Stimulated activated CD4-positive, alpha-beta T cell treated with anti-CD3 and anti-CD28 coated beads, Interleukin-15, amount 100 ng/mL, for 48 hours (primary cell): ENCODE measurements around the gene RAD23B.
A peak's percentile ranks its signal among the peaks of the same experiment; 100 is the strongest.
"Not testable (repeated sequence)": the region's sequence is repeated elsewhere in the genome, so short reads cannot be mapped to it uniquely, and the experiment has no call there.

Source experiments
- DNase-seq, 2 donors: peaks; one replicate each; pipeline ENCODE4 v3.0.0-alpha.2; 2020; ENCODE audit warnings: low read depth in 2 of 2

The RAD23B gene

GRCh38 chr9:107282759-107283622, at the start of gene RAD23B:
Gene RAD23B, plus strand, starts transcription at chr9:107283279. Its CDS starts 351 bp downstream, at chr9:107283630.
- DNase-seq = peak; percentile 98

DNA sequence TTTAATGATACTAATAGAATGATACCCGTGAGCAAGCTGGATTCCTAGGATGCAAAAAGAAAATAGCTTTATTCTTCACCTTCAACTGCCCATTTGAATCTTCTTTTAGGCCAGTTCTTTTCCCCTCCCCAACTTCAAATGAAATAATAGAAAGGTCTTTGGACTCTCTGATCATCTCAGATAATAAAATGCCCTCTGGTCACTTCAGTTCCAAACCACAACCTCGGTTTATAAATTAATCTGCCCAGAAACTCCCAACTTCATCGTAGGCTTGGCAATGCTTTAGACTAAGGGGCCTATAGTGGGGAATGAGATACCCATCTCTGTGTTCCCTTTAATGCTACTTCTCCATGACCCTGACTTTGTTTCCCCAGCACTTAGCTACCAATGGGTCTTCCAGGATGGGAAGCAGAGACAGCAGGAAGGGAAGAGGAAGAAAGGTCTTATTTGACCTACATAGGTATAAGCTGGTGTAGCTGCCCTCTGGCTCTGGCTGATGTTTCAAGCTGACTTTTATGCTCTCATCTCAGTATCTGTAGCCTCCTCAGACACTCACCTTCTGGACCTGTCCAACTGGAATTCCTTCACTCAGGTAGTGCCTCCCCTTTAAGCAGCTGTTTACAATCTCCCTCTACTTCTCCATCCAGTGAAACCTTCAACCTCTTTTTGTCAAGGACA, 47.2 kb upstream of the RAD23B start:
- no peak for DNase-seq

DNA sequence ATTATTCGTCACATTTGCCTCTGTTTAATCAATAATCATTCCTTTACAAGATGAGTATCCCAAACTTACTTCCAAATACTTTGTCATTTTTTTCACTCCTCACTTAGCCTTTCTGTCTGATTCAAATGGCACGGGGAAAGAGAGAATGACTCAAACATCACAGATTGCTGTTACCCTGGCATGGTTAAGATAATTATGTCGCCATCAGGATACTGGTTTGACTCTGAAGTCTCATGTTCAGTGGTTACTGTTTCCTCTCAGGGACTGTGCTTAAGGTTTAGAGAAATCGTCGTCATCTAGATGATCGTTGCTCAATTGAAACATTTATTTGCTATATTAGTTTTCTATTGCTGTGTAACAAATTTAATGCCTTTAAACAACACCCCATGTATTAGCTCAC, 45.2 kb upstream of the RAD23B start:
- no peak for DNase-seq

DNA sequence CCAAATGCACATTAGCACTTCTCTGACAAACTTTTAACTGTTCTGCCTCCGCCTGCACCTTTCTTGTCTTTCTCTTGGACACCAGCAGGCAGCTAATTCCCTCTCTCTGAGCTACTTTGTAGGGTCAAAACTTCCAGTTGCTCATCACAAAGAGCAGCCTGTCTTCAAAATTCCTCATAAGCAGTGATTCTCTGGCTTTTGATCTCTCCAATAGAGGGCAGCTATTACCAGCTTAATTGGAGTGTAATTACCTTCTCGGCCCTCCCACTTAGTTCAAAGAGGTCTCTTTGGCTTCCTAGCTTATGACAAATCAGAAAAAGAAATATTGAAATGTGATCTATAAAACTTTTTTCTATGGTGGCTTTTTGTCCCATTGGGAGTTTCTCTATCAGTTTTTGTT, 43.6 kb upstream of the RAD23B start:
- DNase-seq = no peak

DNA sequence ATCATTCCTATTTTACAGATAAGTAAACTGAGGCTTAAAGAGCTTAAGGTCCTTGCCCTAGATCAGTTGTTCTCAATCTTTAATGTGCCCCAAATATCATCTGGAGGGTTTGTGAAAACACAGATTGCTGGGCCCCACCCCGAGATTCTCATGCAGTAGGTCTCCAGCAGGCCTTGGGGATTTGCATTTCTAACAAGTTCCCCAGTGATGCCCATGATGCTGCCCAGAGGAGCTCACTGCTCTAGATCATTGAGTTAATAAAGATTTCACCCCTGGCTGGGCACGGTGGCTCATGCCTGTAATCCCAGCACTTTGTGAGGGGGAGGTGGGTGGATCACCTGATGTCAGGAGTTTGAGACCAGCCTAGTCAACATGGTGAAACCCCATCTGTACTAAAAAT, 42.8 kb upstream of the RAD23B start:
- DNase-seq = no peak

DNA sequence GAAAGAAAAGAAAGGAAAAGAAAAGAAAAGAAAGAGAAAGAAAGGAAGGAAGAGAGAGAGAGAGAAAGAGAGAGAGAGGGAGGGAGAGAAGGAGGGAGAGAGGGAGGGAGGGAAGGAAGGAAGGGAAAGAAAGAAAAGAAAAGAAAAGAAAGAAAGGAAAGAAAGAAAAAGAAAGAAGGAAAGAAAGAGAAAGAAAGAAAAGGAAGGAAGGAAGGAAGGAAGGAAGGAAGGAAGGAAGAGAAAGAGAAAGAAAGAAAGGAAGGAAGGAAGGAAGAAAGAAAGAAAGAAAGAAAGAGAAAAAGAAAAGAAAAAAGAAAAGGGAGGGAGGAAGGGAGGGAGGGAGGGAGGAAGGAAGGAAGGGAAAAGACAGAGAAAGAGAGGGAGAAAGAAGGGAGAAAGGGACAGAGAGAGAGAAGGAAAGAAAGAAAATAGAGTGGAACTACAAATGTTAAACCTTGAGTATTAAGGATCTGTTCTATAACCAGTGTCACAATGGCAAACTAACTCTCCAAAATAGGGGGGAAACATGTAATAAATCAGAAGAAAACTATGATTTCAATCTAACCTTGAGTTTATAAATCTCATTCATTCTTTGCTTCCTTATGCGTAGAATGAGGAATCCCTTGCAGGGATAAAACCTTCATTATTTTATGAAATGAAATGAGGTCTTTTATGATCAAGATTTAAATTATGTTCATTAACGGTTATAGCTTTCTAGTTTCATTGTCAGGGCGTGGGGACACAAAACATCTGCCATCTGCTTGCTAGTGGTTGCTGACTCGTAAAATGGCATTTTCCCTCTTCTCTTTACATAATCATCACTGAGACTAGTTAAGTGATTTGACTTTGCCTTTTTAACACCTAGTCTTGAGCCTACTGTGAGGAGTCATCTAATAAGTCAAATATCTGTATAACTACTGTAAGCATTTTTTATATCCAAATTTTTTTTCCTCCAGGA, 40.7 kb upstream of the RAD23B start:
- DNase-seq = no peak

- DNase-seq = peak; percentile 11 to 33
These were observed 39.3 kb upstream of the RAD23B start for GRCh38 chr9:107243742-107244141.

- DNase-seq = no peak
These were observed 36.5 kb upstream of the RAD23B start for GRCh38 chr9:107246259-107247254.

DNA sequence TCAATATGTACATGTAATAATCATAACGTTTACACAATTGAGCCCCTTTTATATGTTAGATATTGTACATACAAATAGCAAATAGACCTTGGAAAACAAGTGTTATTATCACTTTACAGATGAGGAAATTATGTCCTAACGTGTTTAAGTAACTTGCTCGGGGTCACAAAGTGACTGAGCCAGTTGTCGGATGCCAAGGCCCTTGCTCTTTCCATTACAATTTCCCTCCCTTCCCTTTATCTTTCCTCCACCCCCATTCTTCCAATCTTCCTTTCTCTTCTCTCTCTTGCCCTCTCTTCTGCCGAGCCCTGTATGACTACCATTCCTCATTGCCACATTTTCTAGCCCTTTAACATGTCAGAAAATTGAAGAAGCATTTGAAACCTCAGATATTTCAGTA, 34.4 kb upstream of the RAD23B start:
- DNase-seq = no peak

DNA sequence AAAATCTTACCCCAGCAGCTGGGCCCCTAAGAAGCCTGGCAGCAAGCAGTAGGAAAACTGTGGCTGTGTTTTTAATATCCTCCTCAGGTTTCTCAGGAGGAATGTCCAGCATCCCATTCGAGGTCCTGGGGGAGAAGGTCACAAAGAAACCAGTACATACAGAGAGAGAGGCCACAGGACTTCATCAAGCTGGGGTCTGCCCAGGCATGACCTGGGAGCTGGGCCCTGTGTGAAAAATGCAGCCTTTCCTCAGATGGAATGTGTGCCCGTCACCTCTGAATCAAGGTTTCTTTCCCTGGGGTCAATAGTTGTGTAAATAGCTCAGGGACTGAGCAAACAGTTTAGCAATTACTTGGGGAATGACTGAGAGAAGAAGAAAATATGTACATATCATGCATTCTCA, 33.9 kb upstream of the RAD23B start:
- no peak for DNase-seq

GRCh38 chr9:107249665-107250285, 33.3 kb upstream of the RAD23B start:
- no peak for DNase-seq

DNA sequence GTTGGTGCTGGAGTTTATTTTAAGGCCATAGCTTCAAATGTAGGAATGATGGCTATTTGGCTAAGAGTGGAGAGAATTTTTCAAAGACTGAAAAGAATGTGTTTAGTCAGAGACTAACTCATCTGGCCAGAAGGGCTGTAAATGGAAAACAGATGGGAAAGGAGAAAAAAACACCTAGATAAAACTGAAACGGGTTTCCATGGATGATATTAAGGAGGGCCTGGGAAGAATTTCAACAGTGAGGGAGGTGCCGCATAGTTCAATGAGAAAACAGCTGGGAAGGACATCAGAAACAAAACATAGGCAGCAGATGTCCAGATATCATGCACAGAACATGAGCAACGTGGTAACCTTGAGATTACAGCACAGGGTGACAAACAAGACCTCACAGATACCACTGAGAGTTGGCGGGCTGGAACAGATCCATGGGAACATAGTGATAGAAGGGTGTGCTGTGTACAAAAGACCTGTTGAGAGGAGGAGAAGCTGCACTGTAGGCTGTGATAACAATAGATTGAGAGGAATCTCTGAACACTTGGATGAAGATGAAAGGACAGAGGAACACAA, 31.2 kb upstream of the RAD23B start:
- no peak for DNase-seq

DNA sequence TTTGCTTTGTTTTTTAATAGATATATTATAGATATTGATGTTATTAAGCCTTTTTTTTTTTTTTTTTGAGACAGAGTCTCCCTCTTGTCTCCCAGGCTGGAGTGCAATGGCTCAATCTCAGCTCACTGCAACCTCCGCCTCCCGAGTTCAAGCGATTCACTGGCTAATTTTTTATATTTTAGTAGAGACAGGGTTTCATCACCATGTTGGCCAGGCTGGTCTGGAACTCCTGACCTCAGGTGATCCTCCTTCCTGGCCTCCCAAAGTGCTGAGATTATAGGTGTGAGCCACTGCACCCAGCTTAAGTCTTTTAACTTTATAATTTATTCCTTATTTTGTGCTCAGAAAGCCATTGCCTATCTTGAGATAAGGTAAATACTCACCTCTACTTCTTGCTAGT, 24.2 kb upstream of the RAD23B start:
- DNase-seq = no peak

DNA sequence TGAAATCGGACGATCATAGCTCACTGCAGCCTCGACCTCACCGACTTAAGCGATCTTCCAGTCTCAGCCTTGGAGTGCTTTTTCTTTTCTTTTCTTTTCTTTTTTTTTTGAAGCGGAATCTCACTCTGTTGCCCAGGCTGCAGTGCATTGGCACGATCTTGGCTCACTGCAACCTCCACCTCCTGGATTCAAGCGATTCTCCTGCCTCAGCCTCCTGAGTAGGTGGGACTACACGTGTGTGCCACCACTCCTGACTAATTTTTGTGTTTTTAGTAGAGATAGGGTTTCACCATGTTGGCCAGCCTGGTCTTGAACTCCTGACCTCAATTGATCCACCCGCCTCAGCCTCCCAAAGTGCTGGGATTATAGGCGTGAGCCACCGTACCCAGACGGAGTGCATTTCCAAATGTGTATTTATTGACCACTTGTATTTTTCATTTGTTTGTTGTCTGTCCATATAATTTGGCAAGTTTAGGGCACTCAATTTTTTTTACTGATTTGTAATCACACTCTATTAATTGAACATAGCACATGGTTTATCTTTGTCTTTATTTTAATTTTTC, 23.2 kb upstream of the RAD23B start:
- not testable (repeated sequence) for DNase-seq

- no peak for DNase-seq
These were observed 22.5 kb upstream of the RAD23B start for GRCh38 chr9:107260437-107261081.

- DNase-seq = no peak
These were observed 22.0 kb upstream of the RAD23B start for GRCh38 chr9:107261106-107261505.

DNA sequence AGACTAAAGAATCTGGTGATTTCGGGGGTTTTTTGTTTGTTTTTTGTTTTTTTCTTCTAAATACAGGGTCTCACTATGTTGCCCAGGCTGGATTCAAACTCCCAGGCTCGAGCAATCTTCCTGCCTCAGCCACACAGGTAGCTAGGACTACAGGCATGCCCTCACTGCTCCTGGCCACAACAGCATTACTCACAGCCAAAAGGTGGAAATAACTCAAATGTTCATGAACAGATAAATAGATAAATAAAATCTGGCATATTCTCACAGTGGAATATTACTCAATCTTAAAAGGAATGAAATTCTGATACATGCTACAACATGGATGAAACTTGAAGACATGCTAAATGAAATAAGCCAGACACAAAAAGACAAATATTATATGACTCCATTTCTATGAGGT, 19.8 kb upstream of the RAD23B start:
- no peak for DNase-seq

GRCh38 chr9:107266624-107267368, 16.3 kb upstream of the RAD23B start:
- no peak for DNase-seq
